Measurements from ENCODE around the gene NOXA1. TPM values are rescaled to one million over a fixed set of nuclear protein-coding genes. Genes with fewer than 3 reads are reported as not detected.
"Not testable (repeated sequence)": the region's sequence is repeated elsewhere in the genome, so short reads cannot be mapped to it uniquely, and the experiment has no call there.

NOXA1 gene
- total and polyA plus RNA-seq, 9 of the 15 experiments (the other 6 are each of a cell fraction or from before 2014, with no cell fraction given) = 0.07 to 1.2 (median 0.20) TPM; not detected in 4

DNA sequence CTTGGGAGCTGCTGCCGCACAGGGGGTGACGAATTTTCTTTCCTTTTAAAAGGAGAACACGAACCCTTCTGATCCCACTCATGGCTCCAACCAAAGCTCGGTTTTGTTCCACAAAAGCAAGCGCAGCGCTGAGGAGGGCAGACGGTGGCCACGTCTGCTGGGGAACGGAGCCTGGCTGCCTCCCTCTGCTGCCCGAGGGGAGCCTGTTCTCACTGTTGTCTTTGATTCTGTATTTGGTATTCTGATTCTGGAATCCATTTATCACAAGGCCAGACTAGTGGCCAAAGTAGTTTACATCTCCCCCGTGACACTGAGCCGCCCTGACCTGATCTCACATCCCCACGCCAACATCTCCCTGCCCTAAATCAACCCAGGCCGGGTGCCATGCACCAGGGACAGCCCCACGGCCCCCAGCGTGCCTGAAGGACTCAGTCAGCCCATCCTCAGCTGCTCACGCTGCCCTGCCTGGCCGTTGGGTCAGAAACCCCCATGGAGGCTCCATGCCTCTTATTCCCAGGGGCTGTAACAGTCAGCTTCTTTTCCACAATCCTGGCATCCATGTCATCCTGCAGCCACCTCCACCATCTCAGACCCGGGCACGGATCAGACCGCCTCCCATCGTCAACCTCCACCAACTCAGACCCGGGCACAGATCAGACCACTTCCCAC, 42.7 kb downstream of the NOXA1 start (continued):
- TF ChIP-seq ZNF764 (CRISPR knock-in tag; IDR thresholded peaks at IDR 0.05; ENCODE audit: low read depth) (no peak), ZNF121 (CRISPR knock-in tag; conservative IDR thresholded peaks at IDR 0.05) (no peak), EZH2 (IDR thresholded peaks at IDR 0.05; ENCODE audit: borderline replicate concordance, low read depth, low read length) (no peak)

DNA sequence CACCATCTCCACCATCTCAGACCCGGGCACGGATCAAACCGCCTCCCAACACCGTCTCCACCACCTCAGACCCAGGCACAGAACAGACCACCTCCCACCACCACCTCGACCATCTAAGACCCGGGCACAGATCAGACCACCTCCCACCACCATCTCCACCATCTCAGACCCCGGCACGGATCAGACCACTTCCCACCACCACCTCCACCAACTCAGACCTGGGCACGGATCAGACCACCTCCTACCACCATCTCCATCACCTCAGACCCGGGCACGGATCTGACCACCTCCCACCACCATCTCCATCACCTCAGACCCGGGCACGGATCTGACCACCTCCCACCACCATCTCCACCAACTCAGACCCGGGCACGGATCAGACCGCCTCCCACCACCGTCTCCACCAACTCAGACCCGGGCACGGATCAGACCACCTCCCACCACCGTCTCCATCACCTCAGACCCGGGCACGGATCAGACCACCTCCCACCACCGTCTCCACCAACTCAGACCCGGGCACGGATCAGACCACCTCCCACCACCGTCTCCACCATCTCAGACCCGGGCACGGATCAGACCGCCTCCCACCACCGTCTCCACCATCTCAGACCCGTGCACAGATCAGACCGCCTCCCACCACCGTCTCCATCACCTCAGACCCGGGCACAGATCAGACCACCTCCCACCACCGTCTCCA, 43.3 kb downstream of the NOXA1 start:
- not testable (repeated sequence) for BruUV-seq (replicated peaks)

More for the DNA sequence above, 43.3 kb downstream of the NOXA1 start:
- H3K27me3 ChIP-seq (ENCODE audit: control insufficient read depth in 2 of 2, insufficient read depth in 2 of 2, low read length in 2 of 2); ATAC-seq; DNase-seq (ENCODE audit: extremely low read depth in 1 of 4, low spot score in 3 of 4); H2AFZ ChIP-seq (ENCODE audit: low read depth, low read length); H3K9ac ChIP-seq (ENCODE audit: insufficient read depth in 1 of 2, low read depth in 2 of 2, low read length in 2 of 2); H3K4me3 ChIP-seq; H3K27ac ChIP-seq (ENCODE audit: extremely low read depth, low read depth, low read length); H3K36me3 ChIP-seq (ENCODE audit: control insufficient read depth, insufficient read depth, low read length); CTCF ChIA-PET (ENCODE audit: low intra/inter-chr PET ratio); in situ Hi-C loops (cut with MboI); H3K9me3 ChIP-seq (replicated peaks; ENCODE audit: control insufficient read depth, insufficient read depth, low read depth, low read length); H4K20me1 ChIP-seq (replicated peaks; ENCODE audit: control insufficient read depth, insufficient read depth, low read length); intact Hi-C loops (cut with micrococcal nuclease); H3K4me2 ChIP-seq (ENCODE audit: insufficient read depth, low read length); H3K79me2 ChIP-seq (ENCODE audit: control insufficient read depth, insufficient read depth, low read length); FAIRE-seq; H3K9me1 ChIP-seq (ENCODE audit: control insufficient read depth, insufficient read depth, low read length): not testable (repeated sequence)
- 39% methylated on average over 22 of the region's 35 CpGs for WGBS (ENCODE audit: insufficient coverage, low coverage, missing lambda C conversion rate)
- peaks cover 5 to 53% of the 10 kb centered on the region in 2 experiments; a peak in 3 of 5 replicates for H3K4me1 ChIP-seq (replicated peaks in 1 of 2; ENCODE audit: control insufficient read depth in 2 of 2, insufficient read depth in 2 of 2, low read length in 2 of 2)
- POLR2A ChIA-PET = interaction anchor here (0.6 kb wide), 1 partner anchor 13 kb away, joined by 3 read pairs; no protein-coding TSS in a partner anchor
